HEK293 (cell line): ENCODE results near the gene TTF2.

ENCODE experiments used
- CTCF ChIP-seq: fragments of 450-650 bp; formaldehyde crosslinking; IDR thresholded peaks from 2 replicates; pipeline ENCODE4 v1.5.1; 2016; ENCODE audit warnings: missing biosample characterization, missing genetic modification characterization
- FEZF1 ChIP-seq: fragments of 450-650 bp; formaldehyde crosslinking; IDR thresholded peaks from 2 replicates; pipeline ENCODE4 v1.5.1; 2016; ENCODE audit warnings: missing biosample characterization, missing genetic modification characterization
- HOXC10 ChIP-seq: sonication (generic); formaldehyde crosslinking; IDR thresholded peaks from 2 replicates; pipeline ENCODE4 v1.8.1; 2023; ENCODE audit warnings: mild to moderate bottlenecking, missing genetic modification reagents
- PRDM1 ChIP-seq: fragments of 450-650 bp; formaldehyde crosslinking; IDR thresholded peaks from 2 replicates; pipeline ENCODE4; 2016; ENCODE audit warnings: missing biosample characterization, missing genetic modification characterization
- SP7 ChIP-seq: fragments of 450-650 bp; formaldehyde crosslinking; IDR thresholded peaks from 2 replicates; pipeline ENCODE4 v1.5.1; 2016; ENCODE audit warnings: missing biosample characterization, missing genetic modification characterization
- ZBTB21 ChIP-seq: fragments of 450-650 bp; formaldehyde crosslinking; IDR thresholded peaks from 2 replicates; pipeline ENCODE4 v1.5.1; 2017; ENCODE audit warnings: missing biosample characterization, missing genetic modification characterization
- ZNF214 ChIP-seq: fragments of 450-650 bp; formaldehyde crosslinking; IDR thresholded peaks from 2 replicates; pipeline ENCODE4 v1.5.1; 2017; ENCODE audit warnings: missing biosample characterization, mild to moderate bottlenecking, missing genetic modification characterization, borderline replicate concordance
- ZNF488 ChIP-seq: fragments of 450-650 bp; formaldehyde crosslinking; IDR thresholded peaks from 2 replicates; pipeline ENCODE4 v1.5.1; 2016; ENCODE audit warnings: missing biosample characterization, missing genetic modification characterization
- ZNF501 ChIP-seq: fragments of 450-650 bp; formaldehyde crosslinking; IDR thresholded peaks from 2 replicates; pipeline ENCODE4 v1.5.1; 2016; ENCODE audit warnings: missing biosample characterization, missing genetic modification characterization
- ZNF548 ChIP-seq: fragments of 450-650 bp; formaldehyde crosslinking; IDR thresholded peaks from 2 replicates; pipeline ENCODE4 v1.5.1; 2016; ENCODE audit warnings: missing biosample characterization, missing genetic modification characterization
- ZNF555 ChIP-seq: fragments of 450-650 bp; formaldehyde crosslinking; conservative IDR thresholded peaks from 2 replicates; pipeline ENCODE4 v1.5.1; 2017; ENCODE audit warnings: missing biosample characterization, mild to moderate bottlenecking, missing genetic modification characterization, inconsistent platforms
- ZNF629 ChIP-seq: fragments of 450-650 bp; formaldehyde crosslinking; IDR thresholded peaks from 2 replicates; pipeline ENCODE4 v1.5.1; 2017; ENCODE audit warnings: missing biosample characterization, missing genetic modification characterization
- ZNF792 ChIP-seq: fragments of 450-650 bp; formaldehyde crosslinking; IDR thresholded peaks from 2 replicates; pipeline ENCODE4 v1.5.1; 2016; ENCODE audit warnings: missing biosample characterization, missing genetic modification characterization
- ZSCAN4 ChIP-seq: fragments of 450-650 bp; formaldehyde crosslinking; IDR thresholded peaks from 2 replicates; pipeline ENCODE4 v1.5.1; 2017; ENCODE audit warnings: missing biosample characterization, missing genetic modification characterization
- TF ChIP-seq, protein P1 (sequence below): fragments of 450-650 bp; formaldehyde crosslinking; IDR thresholded peaks from 2 replicates; pipeline ENCODE4 v1.5.1; 2016; ENCODE audit warnings: missing biosample characterization, missing genetic modification characterization
- TF ChIP-seq, protein P2 (sequence below): fragments of 450-650 bp; formaldehyde crosslinking; IDR thresholded peaks from 2 replicates; pipeline ENCODE4 v1.5.1; 2017; ENCODE audit warnings: missing biosample characterization, missing genetic modification characterization
- TF ChIP-seq, protein P3 (sequence below): fragments of 450-650 bp; formaldehyde crosslinking; IDR thresholded peaks from 2 replicates; pipeline ENCODE4 v1.5.1; 2017; ENCODE audit warnings: missing biosample characterization, missing genetic modification characterization
- TF ChIP-seq, protein P4 (sequence below): fragments of 450-650 bp; formaldehyde crosslinking; IDR thresholded peaks from 2 replicates; pipeline ENCODE4 v1.5.1; 2016; ENCODE audit warnings: missing biosample characterization, missing genetic modification characterization

TTF2 gene

DNA sequence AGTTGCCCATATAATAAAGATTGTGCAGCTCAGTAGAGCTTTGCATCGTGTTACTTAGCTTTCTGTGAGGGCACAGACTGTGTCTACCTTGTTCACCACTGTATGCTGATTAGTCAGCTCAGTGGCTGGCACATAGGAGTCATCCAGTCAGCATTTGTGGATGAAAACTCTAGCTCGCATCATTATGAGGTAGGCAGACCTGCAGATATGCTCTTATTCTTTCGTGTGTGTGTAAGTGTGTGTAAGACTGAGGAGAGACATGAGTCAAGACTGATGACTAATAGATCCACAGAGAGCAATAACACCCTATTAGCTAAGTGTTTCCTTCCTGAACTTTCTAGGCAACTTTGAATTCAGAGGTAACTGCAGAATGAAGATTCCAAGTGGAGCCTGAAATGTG is 17.1 kb downstream of the TTF2 start (continued):
- TF ChIP-seq CTCF (tag by site-specific recombination) (no peak), ZNF548 (tag by site-specific recombination) (no peak), ZNF792 (tag by site-specific recombination) (no peak), ZNF214 (tag by site-specific recombination) (no peak), ZNF488 (no peak), ZNF629 (tag by site-specific recombination) (peak; percentile 84), SP7 (tag by site-specific recombination) (0 out of 2 replicates have a peak, but pooled peaks have one; percentile 24), ZNF555 (no peak), ZNF501 (tag by site-specific recombination) (no peak), ZBTB21 (tag by site-specific recombination) (0 out of 2 replicates have a peak, but pooled peaks have one; percentile 33), HOXC10 (CRISPR knock-in tag) (no peak), FEZF1 (tag by site-specific recombination) (no peak), ZSCAN4 (peak; percentile 57; the same call in 1 of the 2 replicates), PRDM1 (tag by site-specific recombination) (peak; percentile 24; the same call in 1 of the 2 replicates)
- TF ChIP-seq, protein P1, sequence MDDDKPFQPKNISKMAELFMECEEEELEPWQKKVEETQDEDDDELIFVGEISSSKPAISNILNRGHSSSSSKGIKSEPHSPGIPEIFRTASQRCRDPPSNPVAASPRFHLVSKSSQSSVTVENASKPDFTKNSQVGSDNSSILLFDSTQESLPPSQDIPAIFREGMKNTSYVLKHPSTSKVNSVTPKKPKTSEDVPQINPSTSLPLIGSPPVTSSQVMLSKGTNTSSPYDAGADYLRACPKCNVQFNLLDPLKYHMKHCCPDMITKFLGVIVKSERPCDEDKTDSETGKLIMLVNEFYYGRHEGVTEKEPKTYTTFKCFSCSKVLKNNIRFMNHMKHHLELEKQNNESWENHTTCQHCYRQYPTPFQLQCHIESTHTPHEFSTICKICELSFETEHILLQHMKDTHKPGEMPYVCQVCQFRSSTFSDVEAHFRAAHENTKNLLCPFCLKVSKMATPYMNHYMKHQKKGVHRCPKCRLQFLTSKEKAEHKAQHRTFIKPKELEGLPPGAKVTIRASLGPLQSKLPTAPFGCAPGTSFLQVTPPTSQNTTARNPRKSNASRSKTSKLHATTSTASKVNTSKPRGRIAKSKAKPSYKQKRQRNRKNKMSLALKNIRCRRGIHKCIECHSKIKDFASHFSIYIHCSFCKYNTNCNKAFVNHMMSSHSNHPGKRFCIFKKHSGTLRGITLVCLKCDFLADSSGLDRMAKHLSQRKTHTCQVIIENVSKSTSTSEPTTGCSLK: no peak
- TF ChIP-seq, protein P2, sequence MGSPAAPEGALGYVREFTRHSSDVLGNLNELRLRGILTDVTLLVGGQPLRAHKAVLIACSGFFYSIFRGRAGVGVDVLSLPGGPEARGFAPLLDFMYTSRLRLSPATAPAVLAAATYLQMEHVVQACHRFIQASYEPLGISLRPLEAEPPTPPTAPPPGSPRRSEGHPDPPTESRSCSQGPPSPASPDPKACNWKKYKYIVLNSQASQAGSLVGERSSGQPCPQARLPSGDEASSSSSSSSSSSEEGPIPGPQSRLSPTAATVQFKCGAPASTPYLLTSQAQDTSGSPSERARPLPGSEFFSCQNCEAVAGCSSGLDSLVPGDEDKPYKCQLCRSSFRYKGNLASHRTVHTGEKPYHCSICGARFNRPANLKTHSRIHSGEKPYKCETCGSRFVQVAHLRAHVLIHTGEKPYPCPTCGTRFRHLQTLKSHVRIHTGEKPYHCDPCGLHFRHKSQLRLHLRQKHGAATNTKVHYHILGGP: 0 out of 2 replicates have a peak, but pooled peaks have one; percentile 22
- TF ChIP-seq, protein P3, sequence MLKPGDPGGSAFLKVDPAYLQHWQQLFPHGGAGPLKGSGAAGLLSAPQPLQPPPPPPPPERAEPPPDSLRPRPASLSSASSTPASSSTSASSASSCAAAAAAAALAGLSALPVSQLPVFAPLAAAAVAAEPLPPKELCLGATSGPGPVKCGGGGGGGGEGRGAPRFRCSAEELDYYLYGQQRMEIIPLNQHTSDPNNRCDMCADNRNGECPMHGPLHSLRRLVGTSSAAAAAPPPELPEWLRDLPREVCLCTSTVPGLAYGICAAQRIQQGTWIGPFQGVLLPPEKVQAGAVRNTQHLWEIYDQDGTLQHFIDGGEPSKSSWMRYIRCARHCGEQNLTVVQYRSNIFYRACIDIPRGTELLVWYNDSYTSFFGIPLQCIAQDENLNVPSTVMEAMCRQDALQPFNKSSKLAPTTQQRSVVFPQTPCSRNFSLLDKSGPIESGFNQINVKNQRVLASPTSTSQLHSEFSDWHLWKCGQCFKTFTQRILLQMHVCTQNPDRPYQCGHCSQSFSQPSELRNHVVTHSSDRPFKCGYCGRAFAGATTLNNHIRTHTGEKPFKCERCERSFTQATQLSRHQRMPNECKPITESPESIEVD (tag by site-specific recombination): no peak
- TF ChIP-seq, protein P4, sequence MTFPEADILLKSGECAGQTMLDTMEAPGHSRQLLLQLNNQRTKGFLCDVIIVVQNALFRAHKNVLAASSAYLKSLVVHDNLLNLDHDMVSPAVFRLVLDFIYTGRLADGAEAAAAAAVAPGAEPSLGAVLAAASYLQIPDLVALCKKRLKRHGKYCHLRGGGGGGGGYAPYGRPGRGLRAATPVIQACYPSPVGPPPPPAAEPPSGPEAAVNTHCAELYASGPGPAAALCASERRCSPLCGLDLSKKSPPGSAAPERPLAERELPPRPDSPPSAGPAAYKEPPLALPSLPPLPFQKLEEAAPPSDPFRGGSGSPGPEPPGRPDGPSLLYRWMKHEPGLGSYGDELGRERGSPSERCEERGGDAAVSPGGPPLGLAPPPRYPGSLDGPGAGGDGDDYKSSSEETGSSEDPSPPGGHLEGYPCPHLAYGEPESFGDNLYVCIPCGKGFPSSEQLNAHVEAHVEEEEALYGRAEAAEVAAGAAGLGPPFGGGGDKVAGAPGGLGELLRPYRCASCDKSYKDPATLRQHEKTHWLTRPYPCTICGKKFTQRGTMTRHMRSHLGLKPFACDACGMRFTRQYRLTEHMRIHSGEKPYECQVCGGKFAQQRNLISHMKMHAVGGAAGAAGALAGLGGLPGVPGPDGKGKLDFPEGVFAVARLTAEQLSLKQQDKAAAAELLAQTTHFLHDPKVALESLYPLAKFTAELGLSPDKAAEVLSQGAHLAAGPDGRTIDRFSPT (tag by site-specific recombination): peak; percentile 69; the same call in 1 of the 2 replicates
